CD4-positive, alpha-beta T cell treated with Interferon alpha-2 for 1 hour (primary cell): Measurements from ENCODE around the gene ADPRH.

Experiments
- DNase-seq, 2 donors: peaks; one replicate each; pipeline ENCODE4 v3.0.0-alpha.2; 2020 to 2022

Gene ADPRH

DNA sequence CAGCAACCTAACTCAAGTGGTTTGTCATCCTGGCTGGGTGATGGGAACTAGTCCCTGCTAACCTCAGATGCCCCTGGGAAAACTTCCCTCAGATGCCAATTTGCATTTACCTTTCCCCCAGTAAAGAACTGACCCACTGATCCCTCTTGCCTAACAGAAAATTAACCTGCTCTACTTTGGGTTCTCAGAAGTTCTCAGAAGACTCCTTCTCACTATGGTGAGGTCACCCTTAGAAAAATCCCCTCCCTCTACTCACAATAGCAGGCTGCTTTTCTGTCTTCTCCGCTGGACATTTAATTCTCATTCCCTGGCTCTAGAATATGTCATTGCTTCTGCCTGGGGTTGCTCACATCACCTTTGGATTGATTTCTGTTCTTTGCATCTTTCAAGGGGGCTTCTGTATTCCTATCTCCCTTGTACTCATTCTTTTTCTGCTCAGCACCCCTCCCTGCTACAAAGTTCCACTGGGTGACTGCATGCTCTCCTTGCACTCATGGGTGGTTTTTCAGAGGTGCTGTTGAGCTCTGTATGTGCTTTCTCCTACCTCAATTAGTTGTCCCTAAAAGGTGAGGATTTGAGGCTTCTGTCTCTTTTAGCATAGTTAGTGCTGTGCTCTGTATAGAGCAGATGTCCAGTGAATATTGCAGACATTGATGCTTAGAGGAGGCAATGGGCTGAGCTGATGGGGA lies 19.3 kb downstream of the ADPRH start:
- no peak for DNase-seq

DNA sequence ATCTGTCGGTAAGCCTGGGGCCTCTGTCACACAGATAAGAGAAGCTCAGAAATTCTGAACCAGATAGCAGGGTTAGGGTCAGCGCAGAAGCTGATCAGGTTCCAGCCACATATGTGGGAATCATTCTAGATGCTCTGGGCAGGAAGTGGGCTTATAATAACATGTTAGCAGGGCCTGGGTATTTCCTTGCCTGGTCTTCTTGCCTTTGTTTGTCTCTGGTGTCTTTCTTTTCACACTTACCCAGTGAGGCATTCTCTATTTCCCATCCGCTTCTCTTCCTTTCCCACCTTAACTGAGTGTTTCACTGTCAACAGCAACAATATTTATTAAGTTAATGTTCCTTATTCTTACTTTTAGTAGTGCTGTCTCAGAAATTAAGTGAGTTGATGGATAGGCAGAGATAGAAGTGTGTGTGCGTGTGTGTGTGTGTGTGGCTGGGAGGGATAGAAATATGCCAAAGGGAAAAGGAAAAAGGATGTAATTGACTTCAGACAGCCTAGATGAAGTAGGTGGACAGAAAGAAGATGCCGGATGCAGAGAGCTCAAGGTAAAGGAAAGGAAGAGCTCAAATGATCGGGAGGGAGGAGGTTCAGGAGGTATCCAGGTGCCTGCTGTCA lies 20.4 kb downstream of the ADPRH start:
- no peak for DNase-seq

DNA sequence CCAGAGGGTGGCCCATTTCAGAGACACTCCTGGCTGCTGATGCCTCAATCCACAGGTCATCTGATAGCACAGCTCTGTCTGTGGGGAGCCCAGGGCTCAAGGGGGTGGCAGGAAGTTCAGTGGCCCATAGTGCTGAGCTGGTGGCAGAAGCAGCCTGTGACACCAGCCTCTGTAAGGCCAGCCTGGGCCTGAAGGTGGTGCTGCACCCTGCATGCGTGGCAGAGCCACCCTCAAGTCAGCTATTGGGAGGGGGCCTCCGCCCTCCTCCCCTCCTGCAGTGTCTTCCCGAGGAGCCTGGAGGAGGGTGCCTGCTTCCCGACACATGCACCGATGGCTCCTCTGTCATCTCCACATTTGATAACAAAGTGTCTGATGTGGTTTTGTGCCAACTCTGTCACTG lies 21.4 kb downstream of the ADPRH start:
- peak; percentile 12 to 32 for DNase-seq

DNA sequence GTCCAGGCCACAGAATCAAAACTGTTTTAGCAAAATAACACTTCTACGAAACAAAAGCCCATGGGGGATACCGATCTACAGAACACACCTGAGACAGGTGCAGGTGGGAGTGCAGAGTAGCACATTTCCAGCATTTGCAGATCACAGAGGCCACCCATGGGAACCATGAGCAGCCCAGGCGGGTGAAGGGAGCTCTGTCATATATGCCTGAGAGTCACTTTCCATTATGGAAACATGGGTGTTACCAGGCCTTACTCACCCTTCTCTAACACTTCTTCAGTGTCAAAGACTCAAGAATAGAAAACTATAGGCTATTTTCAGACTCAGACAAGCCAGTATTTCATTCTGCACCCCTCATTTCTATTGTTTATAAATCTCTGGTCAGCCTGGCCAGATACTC lies 21.9 kb downstream of the ADPRH start:
- no peak for DNase-seq

DNA sequence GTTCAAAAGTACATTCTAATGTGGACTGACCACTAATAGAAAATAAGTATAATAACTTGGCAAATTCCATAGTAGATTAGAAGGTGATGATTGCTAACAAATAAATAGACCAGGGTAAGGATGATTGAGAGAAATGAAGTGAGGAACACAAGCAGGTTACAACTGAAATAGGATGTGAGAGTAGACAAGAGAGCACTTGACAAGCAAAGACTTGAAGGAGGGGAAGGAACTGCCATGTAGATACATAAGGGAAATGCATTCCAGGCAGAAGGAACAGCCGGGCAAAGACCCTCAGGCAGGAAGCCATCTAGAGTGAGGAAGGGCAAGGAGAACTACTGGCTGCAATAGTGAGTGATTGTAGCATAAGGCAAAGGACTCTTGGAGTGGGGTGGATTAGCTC lies 23.4 kb downstream of the ADPRH start:
- DNase-seq = no peak

DNA sequence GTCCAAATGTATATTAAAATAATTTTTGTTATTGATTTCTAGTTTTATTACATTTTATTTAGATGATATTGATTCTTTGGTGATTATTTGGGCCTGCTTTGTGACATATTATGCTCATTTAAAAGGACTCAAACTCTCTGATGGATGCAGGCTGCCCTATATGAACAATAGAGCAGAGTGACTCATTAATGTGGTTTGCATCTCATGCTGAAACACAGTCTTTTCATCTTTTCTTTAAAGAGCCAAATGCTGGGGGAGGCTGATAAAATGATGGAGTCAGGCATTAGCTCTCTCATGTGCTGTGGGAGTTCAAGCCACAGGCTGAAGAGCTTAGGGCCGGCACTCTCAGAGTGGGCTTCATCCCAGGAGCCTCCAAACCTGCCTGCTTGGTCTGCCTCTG lies 25.6 kb downstream of the ADPRH start:
- no peak for DNase-seq

DNA sequence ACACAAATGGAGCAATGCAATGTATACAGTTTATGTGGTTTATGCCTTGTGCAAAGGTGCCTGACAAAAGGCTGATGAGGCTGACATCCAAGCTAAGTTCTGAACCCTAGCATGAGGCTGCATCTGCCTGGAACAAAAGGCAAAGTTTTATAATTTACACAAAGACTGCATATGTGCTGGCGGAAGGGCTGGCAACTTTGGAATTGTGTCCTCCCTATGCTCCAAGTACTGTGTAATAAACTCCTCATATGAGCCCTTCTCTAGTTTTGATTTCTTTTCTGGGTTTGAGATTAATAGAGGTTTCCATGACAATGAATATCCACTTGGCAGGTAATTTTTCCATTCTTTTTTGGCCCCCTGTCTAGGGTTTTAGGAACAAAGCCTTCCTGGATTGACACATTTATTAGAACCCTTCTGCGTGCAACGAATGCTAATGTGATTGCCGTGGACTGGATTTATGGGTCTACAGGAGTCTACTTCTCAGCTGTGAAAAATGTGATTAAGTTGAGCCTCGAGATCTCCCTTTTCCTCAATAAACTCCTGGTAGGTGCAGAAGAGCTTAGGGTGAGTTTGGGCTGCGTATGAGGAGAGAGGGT lies 29.2 kb downstream of the ADPRH start:
- DNase-seq = no peak

DNA sequence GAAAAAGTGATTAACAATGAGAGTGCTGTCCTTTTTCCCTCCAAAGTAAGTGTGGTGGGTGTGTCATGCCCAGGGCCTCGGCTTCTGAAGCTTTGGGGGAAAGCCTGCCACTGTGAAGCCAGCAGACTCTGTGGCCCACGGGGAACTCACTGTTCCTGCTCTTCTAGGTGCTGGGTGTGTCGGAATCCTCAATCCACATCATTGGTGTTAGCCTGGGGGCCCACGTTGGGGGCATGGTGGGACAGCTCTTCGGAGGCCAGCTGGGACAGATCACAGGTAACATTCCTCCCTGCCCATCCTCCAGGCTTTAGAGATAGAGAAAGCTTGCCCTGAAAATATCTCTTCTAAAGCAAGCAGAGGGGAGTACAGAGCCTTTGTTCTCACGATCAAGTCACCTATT lies 30.0 kb downstream of the ADPRH start:
- DNase-seq = no peak

DNA sequence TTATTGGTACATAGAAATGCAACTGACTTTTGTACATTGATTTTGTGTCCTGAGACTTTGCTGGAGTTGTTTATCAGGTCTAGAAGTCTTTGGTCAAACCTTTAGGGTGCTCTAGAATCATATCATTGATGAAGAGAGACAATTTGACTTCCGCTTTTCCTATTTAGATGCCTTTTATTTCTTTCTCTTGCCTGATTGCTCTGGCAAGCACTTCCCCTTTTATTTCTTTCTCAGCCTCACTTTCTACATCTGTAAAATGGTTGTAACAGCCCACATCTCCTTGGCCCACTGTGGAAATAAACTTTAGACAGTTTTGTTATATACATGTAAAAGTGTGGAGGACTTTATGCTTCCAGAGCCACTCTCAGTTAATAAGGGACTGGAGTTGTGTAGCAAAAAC lies 32.4 kb downstream of the ADPRH start:
- DNase-seq = no peak

DNA sequence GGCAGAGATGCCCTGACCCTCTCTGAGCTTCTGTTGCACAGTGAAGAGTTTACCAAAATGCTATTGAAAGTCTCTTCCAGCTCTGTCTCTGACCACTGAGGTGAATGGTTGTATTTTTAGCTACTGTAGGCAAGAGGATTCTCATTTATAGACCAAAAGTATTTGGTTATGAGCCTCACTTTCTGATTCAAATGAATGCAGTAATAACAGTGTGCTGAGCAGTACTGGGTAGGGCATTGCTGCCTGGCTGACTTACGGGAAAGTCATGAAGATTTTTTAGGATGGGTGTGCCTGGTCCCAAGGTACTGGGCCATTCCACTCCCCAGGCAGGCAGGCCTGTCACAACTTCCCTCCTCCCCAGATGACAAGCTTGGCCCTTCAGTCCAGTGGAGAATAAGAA lies 33.9 kb downstream of the ADPRH start:
- no peak for DNase-seq

DNA sequence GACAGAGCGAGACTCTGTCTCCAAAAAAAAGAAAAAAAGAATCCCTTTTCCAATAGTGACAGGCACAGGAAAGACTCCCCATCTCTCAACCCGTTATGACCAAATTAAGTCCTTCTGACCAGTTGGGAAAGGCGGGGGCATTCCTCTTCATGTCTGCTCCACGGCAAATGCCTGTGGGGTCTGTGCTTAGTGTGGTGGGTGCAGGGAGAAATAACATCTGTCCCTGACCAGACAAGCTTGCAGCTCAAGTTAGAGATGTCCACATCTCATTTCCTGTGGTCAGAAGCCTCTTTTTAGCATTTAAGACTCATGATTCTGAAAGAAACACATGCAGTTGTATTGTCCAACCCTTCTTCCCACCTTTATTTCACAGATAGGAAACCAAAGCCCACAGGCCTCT lies 34.6 kb downstream of the ADPRH start:
- no peak for DNase-seq

DNA sequence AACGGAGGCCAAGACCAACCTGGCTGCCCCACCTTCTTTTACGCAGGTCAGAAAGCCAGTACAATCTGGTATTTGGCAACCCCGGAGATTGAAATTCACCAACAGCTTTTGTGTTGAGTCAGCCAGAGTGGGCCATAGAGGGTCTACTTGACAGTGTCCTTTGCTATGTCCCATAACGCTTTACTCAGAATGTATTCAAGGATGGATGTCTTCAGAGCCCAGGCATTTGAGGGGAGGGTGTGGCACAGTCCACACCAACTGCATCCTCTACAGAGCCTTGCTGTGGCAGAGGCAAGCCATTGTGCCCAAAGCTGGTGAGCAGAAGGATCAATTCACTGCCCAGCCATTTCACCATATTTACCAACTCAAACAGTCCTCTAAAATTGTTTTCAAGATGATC lies 36.8 kb downstream of the ADPRH start:
- DNase-seq = no peak

DNA sequence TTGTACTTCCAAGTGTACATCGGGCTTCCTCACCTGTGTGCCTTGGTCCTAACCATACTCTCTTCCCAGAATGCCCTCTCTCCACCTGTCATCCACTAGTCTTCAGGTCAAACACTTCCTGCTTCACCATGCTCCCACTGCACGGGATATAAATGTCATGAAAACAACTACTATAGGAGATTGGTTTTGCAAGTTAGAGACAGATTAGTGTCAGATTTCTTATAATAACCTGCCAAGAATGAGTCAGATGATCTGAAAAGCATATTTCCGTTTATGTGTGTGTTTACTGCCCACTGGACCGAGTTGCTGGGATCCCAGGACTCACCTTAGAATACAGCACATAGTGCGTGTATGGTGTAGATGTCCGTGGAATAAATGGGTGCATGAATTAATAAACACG lies 39.8 kb downstream of the ADPRH start:
- DNase-seq = no peak

DNA sequence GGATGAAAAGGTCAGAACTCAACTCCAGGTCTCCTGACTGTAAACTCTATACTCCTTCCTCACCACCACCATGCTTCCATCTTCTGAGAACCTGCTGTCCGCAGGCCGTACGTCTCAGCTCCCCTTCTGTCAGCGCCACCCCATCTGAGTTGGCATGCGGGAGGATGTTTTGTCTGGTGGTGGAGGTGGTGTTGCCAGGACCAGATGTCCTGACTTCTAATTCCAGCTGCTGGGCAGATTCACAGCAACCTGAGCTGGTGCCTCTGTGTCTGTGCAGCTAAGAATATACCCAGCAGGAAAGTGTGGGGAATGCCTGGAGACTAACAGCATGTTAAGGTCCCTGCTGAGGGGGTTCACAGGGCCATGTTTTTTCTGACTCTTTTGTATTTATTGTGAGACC lies 41.6 kb downstream of the ADPRH start:
- no peak for DNase-seq

DNA sequence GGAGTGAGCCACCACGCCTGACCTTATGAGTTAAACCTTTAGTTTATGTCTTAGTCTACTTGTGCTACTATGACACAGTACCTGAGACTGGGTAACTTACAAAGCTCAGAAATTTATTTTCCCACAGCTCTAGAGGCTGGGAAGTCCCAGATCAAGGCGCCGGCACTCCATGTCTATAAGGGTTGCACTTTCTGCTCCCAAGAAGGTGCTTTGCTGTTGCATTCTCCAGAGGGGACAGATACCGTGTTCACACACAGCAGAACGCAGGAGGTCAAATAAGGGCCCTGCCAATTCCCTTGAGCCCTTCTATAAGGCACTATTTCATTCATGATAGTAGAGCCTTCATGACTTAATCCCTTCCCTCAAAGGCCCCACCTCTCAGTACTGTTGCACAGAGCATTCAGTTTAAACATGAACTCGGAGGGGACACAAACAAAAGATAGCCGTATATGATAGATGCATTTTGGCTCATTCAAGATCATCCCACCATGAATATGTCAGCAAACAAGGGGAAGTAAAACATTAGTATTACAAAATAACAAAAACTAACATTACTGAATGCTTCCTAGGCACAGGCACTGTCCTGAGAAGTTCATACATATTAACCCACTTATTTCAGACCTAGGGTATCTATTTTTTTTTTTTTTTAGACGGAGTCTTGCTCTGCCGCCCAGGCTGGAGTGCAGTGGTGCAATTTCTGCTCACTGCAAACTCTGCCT lies 44.9 kb downstream of the ADPRH start:
- DNase-seq = no peak

DNA sequence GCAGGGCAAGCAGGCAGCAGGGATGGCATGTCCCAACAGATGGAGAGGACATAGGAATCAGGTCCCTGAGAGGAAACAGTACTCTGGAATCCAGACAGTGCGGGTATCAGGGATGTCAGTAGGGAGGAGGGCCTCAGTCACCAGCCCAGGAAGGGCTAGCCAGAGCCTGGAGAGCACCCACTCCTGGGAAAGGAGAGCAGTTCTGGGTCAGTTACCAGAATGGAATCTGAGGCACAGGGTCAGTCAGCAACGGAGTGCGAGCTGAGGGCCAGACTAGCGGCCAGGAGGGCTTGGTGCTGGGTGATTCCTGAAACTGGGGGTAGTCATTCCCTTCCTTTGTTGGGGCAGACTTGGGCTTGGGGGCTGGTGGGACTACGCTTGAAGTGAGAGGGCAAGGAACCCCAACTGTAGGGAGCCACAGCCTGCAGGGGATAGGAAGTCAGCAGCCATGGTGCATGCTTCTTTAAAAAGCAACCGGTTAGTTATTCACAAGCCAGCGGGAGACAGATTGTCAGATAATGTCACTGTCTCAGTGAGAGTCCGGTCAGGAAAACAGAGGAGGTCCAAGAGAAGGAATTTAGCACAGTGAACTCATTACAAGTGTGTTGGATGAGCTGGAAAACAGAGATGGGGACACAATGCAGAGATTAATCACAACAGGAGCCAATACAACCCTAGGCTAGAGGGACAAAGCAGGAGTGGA lies 46.3 kb downstream of the ADPRH start:
- DNase-seq = no peak

DNA sequence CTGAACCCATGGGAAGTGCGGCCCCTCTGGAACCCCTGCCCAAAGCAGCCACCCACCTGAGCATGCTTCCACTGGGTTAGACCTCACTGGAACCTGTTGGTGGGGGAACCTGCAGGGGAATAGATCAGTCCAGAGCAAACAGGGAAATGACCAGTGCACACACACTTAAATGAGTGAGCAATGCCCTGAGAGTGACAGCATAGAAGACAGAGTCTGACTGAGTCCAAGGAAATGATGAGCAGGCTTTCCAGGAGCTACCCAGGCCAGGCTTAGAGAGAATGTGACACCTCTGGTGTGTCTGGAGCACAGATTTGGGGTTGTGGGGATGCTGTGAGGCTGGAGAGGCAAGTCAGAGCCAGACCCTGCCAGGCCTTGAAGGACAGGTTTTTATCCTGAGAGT lies 46.9 kb downstream of the ADPRH start:
- DNase-seq = no peak

DNA sequence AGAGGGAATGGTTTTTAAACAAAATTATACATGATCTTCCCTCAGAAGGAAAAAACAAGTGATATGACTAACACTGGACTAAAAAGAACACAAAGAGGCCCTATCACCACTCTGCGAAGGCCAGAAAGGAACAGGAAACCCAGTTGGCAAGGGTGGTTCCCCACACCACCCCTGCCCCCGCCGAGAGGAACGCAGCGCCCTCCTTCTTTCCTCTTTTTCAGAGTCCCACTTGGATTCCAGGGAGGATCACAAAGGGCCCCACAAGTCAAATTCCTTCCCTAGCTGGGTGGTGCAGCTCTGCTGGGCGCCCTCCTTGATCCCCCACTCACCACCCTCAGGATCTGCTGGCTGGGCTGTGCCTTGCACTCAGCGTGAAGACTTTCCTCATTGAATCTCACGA lies 48.2 kb downstream of the ADPRH start:
- DNase-seq = peak; percentile 26 to 41

DNA sequence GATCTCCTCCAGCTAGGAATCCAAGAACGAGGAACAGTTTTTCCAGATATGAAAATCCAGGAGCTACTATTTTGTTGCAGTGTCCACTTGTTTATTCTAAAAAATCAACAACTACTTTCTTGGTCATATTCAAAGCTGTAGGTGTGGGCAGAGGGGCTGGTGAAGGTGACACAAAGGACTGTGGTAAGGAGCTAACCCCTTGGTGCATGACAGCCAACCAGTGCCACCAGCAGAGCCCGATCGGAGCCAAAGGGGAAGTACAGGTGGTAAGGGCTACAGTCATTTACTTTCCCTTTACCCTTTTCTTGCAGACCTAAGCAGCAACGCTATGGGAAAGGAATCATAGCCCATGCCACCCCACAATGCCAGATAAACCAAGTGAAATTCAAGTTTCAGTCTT lies 49.1 kb downstream of the ADPRH start:
- DNase-seq = peak; percentile 19 to 29

DNA sequence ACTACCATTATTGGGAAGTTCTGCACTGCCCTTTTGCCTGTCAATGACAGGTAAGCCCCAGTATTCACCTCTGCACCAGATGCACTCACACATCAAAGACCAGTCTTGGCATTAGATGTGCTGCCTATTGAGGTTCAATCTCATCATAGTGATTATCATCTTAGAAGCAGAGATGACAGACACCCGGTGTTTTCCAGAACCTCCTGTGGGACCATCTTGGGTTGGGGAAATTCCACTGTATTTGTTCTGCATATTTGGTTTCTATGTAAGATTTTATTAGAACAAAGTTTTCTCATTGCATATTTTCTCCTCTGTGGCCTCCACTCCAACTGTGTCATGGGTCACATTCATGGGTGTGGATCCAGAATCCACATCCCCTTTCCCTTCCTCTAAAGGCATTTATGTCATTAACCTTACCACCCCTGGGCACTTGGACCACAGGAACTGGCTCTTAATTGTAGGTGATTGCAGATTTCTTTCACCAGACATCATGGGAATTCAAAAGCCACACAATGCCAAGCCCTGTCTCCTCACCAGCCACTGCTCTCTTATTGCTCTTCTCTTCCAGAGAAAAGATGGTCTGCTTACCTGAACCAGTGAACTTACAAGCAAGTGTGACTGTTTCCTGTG lies 49.6 kb downstream of the ADPRH start:
- DNase-seq = peak; percentile 20 to 28

DNA sequence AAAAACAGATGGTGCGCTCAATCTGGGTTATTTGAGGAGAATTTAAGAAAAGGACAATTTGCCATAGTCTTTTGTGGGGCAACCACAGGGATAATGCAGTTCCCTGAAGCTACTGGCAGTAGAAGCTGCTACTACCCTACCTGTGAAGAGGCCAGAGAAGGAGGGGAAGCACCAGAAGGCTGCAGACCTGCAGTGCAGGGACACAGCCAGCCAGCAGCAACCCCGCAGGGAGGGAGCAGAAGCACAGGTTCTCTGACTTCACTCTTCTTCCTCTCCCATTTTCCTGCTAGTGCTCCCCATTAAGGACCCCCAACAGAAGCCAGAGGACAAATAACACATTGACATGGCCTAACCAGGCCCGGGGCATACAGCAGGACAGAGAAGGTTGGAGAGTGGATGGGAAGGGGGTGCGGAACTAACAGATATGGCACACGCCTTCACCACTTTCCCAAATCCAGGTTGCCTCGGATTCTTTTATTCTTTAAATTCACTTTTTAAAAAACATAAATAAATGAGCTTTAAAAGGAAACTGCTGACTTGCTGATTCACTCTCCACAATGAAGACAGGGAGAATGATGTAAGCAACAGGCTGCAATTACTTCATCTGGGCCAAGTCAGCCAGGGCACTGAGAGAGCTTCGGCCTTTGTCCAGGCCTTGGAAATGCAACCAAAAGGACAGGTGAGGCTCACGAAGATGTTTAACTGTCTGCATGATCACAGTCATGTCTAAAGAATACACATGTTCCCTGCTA lies 51.0 kb downstream of the ADPRH start:
- peak in 1 of 2 donors; percentile 15 for DNase-seq

DNA sequence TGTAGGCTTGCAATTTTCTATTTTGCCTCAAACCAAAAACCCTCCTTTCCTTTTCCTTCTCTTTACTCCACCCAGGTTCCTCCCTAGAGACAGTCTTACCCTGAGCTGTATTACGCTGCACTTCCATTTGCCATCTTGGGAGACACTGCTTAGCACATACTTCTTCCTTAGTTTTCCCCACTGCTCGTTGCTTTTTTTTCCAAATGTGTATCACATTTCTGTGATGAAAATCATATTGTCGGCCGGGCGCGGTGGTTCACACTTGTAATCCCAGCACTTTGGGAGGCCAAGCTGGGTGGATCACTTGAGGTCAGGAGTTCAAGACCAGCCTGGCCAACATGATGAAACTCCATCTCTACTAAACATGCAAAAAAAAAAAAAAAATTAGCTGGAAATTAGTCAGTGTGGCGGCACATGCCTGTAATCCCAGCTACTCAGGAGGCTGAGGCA lies 51.6 kb downstream of the ADPRH start:
- DNase-seq = no peak
